HepG2 (cell line): ENCODE data around the gene SEC14L6. TPM values are rescaled to one million over a fixed set of nuclear protein-coding genes. Genes with fewer than 3 reads are reported as not detected.

Experiments
- ATAC-seq: fragments of 200-7000 bp; cut with Tn5 transposase; 3 replicates; pipeline ENCODE4 v1.9.1; 2020; ENCODE audit warnings: mild to moderate bottlenecking, moderate library complexity
- BruUV-seq: library from RNA; stranded (reverse); fragments of 400-500 nt; replicated peaks from 2 replicates; lab custom pipeline; 2021; lab: Mats Ljungman, UMichigan
- CTCF ChIA-PET: fragments of 300-600 bp; formaldehyde crosslinking; extraction: SDS; loops from one replicate; lab custom pipeline; 2021; ENCODE audit warnings: low total read pairs, inconsistent platforms, low intra/inter-chr PET ratio; lab: Yijun Ruan, JAX
- POLR2A ChIA-PET: fragments of 350-600 bp; sonication (Branson Sonifier 250); formaldehyde crosslinking; loops from one replicate; lab custom pipeline; 2020; ENCODE audit warnings: antibody characterized with exemption, inconsistent platforms; lab: Yijun Ruan, JAX
- DNase-seq: peaks from one replicate; pipeline ENCODE4 v3.0.0-alpha.2; 2015; ENCODE audit warnings: low spot score
- FAIRE-seq: peaks from 3 replicates; lab custom pipeline; 2011; peaks lifted over from hg19 to GRCh38; lab: Jason Lieb, UNC
- H2AFZ ChIP-seq: one replicate; pipeline ENCODE4 v1.6.1; 2011; ENCODE audit warnings: low read length, inconsistent platforms
- H3K27ac ChIP-seq: fragments of 300-600 bp; 3 replicates; pipeline ENCODE4 v1.8.0; 2011; ENCODE audit warnings: mixed run types, mild to moderate bottlenecking, mixed read lengths, low read length, inconsistent platforms; ENCODE audit not compliant: insufficient read depth; ENCODE audit errors: extremely low read length
- H3K27me3 ChIP-seq, 2 experiments: fragments of 200-600 bp in 1 of 2; 2 replicates in 1 of 2; 3 replicates in 1 of 2; pipeline versions ENCODE4 v1.6.0 to v1.8.0; 2011; ENCODE audit warnings: low read length in 2 of 2, mild to moderate bottlenecking in 2 of 2, moderate library complexity in 2 of 2, inconsistent platforms in 1 of 2; ENCODE audit not compliant: insufficient read depth in 2 of 2, control insufficient read depth in 1 of 2
- H3K36me3 ChIP-seq, 2 experiments: fragments of 200-600 bp in 1 of 2; replicated peaks in 1 of 2; 2 replicates in 1 of 2; 3 replicates in 1 of 2; pipeline versions ENCODE4 v1.5.1 to v1.8.0; 2011; ENCODE audit warnings: low read length in 2 of 2, inconsistent platforms in 1 of 2; ENCODE audit not compliant: insufficient read depth in 2 of 2, control insufficient read depth in 1 of 2
- H3K4me1 ChIP-seq: 2 replicates; pipeline ENCODE4 v1.5.1; 2012; ENCODE audit warnings: low read length, inconsistent platforms; ENCODE audit not compliant: insufficient read depth
- H3K4me2 ChIP-seq: 2 replicates; pipeline ENCODE4 v1.6.0; 2011; ENCODE audit warnings: low read depth, low read length, inconsistent platforms
- H3K4me3 ChIP-seq, 3 experiments: fragments of 200-600 bp in 1 of 3; sonication (generic), shearing (Covaris generic) in 1 of 3; replicated peaks in 1 of 3; 2 replicates each; pipeline ENCODE4 v1.5.1; 2011 to 2016; ENCODE audit warnings: low read length in 3 of 3, inconsistent platforms in 2 of 3, low read depth in 2 of 3, mild to moderate bottlenecking in 2 of 3, control low read depth in 1 of 3, mixed read lengths in 1 of 3; ENCODE audit not compliant: insufficient read depth in 1 of 3
- H3K79me2 ChIP-seq: one replicate; pipeline ENCODE4 v1.6.1; 2011; ENCODE audit warnings: low read length, inconsistent platforms; ENCODE audit not compliant: insufficient read depth
- H3K9ac ChIP-seq: 2 replicates; pipeline ENCODE4 v1.6.0; 2011; ENCODE audit warnings: mild to moderate bottlenecking, low read depth, low read length, inconsistent platforms; ENCODE audit not compliant: insufficient read depth
- H3K9me3 ChIP-seq: 2 replicates; pipeline ENCODE4 v1.5.1; 2012; ENCODE audit warnings: mild to moderate bottlenecking, low read length
- H4K20me1 ChIP-seq: 2 replicates; pipeline ENCODE4 v1.6.0; 2011; ENCODE audit warnings: inconsistent platforms, mild to moderate bottlenecking, low read length, moderate library complexity; ENCODE audit not compliant: insufficient read depth
- MLX ChIP-seq: IDR thresholded peaks from 2 replicates; pipeline ENCODE4 v1.6.1; 2016
- SSRP1 ChIP-seq: IDR thresholded peaks from 2 replicates; pipeline ENCODE4 v1.6.1; 2016; ENCODE audit warnings: control low read depth
- TARDBP ChIP-seq: sonication (generic); formaldehyde crosslinking; IDR thresholded peaks from 2 replicates; pipeline ENCODE4 v1.8.0; 2022; ENCODE audit warnings: mild to moderate bottlenecking, missing genetic modification reagents
- ZBTB7A ChIP-seq: sonication (generic); formaldehyde crosslinking; IDR thresholded peaks from 2 replicates; pipeline ENCODE4 v1.8.0; 2022; ENCODE audit warnings: mild to moderate bottlenecking, missing genetic modification reagents
- ZNF263 ChIP-seq: sonication (generic); formaldehyde crosslinking; IDR thresholded peaks from 2 replicates; pipeline ENCODE4 v1.4.0; 2020; ENCODE audit warnings: missing genetic modification reagents
- ZSCAN25 ChIP-seq: sonication (generic); formaldehyde crosslinking; IDR thresholded peaks from 2 replicates; pipeline ENCODE4 v1.8.0; 2022; ENCODE audit warnings: mild to moderate bottlenecking, missing genetic modification reagents
- WGBS: methylation state at CpG from one replicate; pipeline ENCODE4 v1.1.6; 2017; ENCODE audit warnings: low lambda C conversion rate; 5-methylcytosine and 5-hydroxymethylcytosine counted together
- in situ Hi-C: cut with HindIII; loops from 2 replicates; pipeline ENCODE4 v1.10.0; 2017; ENCODE audit warnings: low pct_unique_long_range_greater_than_20kb; ENCODE audit not compliant: extremely low pct_ligation_motif_present
- intact Hi-C: fragments of 100-400 bp; cut with micrococcal nuclease; formaldehyde crosslinking; loops from one replicate; pipeline ENCODE4 v1.10.0; 2022; ENCODE audit not compliant: unreplicated experiment
- polyA plus RNA-seq, 8 experiments: library from polyadenylated mRNA; depleted of rRNA in 3 of 8; stranded (reverse) in 7 of 8; unstranded in 1 of 8; fragments of >200 nt; fragmentation: Illumina TruSeq in 4 of 8; extraction: Trizol in 4 of 8; gene quantifications; 2 replicates each; pipeline versions ENCODE4 v1.2.1 to v1.2.3, GENCODE V29; 2011 to 2016; ENCODE audit warnings: low read depth in 4 of 8, missing spikeins in 1 of 8, mixed read lengths in 1 of 8; ENCODE audit not compliant: insufficient read depth in 1 of 8
- total RNA-seq, 5 experiments: library from RNA; depleted of rRNA; stranded (reverse); fragments of >200 nt; fragmentation: Illumina TruSeq; extraction: Trizol; gene quantifications; 2 replicates each; pipeline ENCODE4 v1.2.3, GENCODE V29; 2016; ENCODE audit warnings: low read depth in 1 of 5
- TF ChIP-seq, protein P1 (sequence below), 2 experiments: fragments of 450-650 bp in 1 of 2; sonication (generic) in 1 of 2; formaldehyde crosslinking in 1 of 2; IDR thresholded peaks; 2 replicates each; pipeline versions ENCODE4 v1.6.1 to v1.8.0; 2016 to 2022; ENCODE audit warnings: antibody characterized with exemption in 1 of 2, mild to moderate bottlenecking in 1 of 2, missing genetic modification reagents in 1 of 2
- TF ChIP-seq, protein P2 (sequence below): sonication (generic); formaldehyde crosslinking; conservative IDR thresholded peaks from 2 replicates; pipeline ENCODE4 v1.4.0; 2020; ENCODE audit warnings: missing genetic modification reagents

The SEC14L6 gene
- total and polyA plus RNA-seq, 2 of the 13 experiments (the other 11 are each of a cell fraction or from before 2014, with no cell fraction given), result 0.09 to 9.3 TPM

DNA sequence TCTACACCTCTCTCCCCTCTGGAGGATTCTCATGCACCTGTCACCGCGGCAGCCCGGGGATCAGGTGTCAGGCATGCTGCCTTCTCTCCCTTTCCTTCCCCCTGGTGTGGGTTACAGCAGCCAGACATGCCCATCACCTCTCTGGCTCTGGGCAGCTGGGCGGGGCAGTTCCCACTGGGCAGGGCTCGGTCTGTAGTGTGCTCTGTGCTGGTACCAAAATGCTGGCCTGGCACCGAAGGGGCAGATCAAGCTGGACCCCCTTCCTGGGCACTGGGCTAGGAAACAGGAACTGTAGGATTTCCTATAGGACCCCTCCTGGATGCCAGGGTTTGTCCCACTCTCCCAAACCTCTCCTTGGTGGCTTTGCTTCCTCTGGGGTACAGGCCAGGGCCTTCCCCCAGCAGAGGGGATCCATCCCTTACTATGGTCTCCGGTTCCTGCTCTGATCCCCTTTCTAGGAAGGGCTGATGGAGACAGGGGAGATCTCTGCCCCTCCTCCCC is 27.1 kb upstream of the SEC14L6 start:
- H3K27me3 ChIP-seq, result no peaks in the 10 kb centered on the region
- in situ Hi-C loops, result no loop called here
- BruUV-seq, result no TSS peak
- intact Hi-C loops, result loop anchor here (2.0 kb wide), 1 partner anchor 17 kb away; the partner anchor contains the start of gene PES1
- ChIA-PET POLR2A (interaction anchor here (1.0 kb wide), 1 partner anchor 31 kb away, joined by 3 read pairs; no protein-coding TSS in a partner anchor), CTCF (no interaction called here)
- no peak overlapping the region for H3K9ac ChIP-seq
- ATAC-seq (peak; percentile 57), DNase-seq (no peak), FAIRE-seq (peak; percentile 79)
- H3K79me2 ChIP-seq, result no peaks in the 10 kb centered on the region
- peaks cover 41% of the 10 kb centered on the region for H3K4me1 ChIP-seq
- H2AFZ ChIP-seq, result no peak overlapping the region
- peak overlapping the region; percentile 89 for H3K4me2 ChIP-seq
- H3K4me3 ChIP-seq, result peak overlapping the region; percentile 62 to 84 (median 63); a peak in 5 of 6 replicates
- H3K36me3 ChIP-seq, result peaks cover 6 to 26% of the 10 kb centered on the region in 2 experiments; a peak in 4 of 5 replicates
- no peaks in the 10 kb centered on the region for H4K20me1 ChIP-seq
- WGBS, result 0% methylated on average over 2 of the region's 7 CpGs
- H3K27ac ChIP-seq, result no peak overlapping the region
- H3K9me3 ChIP-seq, result no peaks in the 10 kb centered on the region
- TF ChIP-seq TARDBP (CRISPR knock-in tag) (0 out of 2 replicates have a peak, but pooled peaks have one; percentile 43), SSRP1 (CRISPR knock-in tag) (no peak), ZSCAN25 (CRISPR knock-in tag) (no peak), MLX (CRISPR knock-in tag) (no peak), ZBTB7A (CRISPR knock-in tag) (0 out of 2 replicates have a peak, but pooled peaks have one; percentile 3), ZNF263 (CRISPR knock-in tag) (peak; percentile 53)
- TF ChIP-seq, protein P1, sequence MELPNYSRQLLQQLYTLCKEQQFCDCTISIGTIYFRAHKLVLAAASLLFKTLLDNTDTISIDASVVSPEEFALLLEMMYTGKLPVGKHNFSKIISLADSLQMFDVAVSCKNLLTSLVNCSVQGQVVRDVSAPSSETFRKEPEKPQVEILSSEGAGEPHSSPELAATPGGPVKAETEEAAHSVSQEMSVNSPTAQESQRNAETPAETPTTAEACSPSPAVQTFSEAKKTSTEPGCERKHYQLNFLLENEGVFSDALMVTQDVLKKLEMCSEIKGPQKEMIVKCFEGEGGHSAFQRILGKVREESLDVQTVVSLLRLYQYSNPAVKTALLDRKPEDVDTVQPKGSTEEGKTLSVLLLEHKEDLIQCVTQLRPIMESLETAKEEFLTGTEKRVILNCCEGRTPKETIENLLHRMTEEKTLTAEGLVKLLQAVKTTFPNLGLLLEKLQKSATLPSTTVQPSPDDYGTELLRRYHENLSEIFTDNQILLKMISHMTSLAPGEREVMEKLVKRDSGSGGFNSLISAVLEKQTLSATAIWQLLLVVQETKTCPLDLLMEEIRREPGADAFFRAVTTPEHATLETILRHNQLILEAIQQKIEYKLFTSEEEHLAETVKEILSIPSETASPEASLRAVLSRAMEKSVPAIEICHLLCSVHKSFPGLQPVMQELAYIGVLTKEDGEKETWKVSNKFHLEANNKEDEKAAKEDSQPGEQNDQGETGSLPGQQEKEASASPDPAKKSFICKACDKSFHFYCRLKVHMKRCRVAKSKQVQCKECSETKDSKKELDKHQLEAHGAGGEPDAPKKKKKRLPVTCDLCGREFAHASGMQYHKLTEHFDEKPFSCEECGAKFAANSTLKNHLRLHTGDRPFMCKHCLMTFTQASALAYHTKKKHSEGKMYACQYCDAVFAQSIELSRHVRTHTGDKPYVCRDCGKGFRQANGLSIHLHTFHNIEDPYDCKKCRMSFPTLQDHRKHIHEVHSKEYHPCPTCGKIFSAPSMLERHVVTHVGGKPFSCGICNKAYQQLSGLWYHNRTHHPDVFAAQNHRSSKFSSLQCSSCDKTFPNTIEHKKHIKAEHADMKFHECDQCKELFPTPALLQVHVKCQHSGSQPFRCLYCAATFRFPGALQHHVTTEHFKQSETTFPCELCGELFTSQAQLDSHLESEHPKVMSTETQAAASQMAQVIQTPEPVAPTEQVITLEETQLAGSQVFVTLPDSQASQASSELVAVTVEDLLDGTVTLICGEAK (IDR thresholded peaks at IDR 0.05), result no peak
- TF ChIP-seq, protein P1 (CRISPR knock-in tag; IDR thresholded peaks at IDR 0.05), result peak; percentile 52; the same call in 1 of the 2 replicates
- TF ChIP-seq, protein P2, sequence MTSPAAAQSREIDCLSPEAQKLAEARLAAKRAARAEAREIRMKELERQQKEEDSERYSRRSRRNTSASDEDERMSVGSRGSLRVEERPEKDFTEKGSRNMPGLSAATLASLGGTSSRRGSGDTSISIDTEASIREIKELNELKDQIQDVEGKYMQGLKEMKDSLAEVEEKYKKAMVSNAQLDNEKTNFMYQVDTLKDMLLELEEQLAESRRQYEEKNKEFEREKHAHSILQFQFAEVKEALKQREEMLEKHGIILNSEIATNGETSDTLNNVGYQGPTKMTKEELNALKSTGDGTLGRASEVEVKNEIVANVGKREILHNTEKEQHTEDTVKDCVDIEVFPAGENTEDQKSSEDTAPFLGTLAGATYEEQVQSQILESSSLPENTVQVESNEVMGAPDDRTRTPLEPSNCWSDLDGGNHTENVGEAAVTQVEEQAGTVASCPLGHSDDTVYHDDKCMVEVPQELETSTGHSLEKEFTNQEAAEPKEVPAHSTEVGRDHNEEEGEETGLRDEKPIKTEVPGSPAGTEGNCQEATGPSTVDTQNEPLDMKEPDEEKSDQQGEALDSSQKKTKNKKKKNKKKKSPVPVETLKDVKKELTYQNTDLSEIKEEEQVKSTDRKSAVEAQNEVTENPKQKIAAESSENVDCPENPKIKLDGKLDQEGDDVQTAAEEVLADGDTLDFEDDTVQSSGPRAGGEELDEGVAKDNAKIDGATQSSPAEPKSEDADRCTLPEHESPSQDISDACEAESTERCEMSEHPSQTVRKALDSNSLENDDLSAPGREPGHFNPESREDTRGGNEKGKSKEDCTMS, result no peak
